ENCODE data around the gene CEP78.
A peak's percentile ranks its signal among the peaks of the same experiment; 100 is the strongest.

CEP78 gene

DNA sequence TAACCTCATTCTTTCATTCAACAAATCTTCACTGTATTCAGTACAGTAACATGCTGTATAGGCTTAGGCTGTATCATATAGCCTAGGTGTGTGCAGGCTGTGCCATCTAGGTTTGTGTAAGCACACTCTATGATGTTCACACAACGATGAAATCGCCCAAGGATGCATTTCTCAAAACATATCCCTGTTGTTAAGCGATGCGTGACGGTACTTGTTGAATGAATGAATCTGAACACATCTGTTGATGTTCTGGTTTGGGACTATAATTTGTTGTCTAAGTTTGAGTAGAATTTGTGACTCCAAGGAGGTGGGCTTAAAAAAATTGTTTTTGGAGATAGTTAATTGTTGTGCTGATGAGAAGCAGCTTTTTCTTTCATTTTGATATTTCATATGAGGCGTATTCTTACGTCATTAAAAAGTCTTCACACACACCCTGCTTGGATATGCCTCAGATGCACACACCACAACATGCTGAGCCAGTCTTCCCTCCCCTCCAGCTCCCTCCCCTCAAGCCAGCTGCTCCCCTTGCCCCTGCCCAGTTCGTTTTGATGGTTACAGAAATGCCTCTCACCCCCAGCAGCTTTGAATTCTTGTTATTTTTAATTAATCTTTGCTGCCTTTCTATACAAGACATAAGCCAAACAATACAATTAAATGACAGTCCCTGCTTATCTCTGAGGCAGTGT is 55.5 kb downstream of the CEP78 start:
- no peak for DNase-seq

- DNase-seq = no peak
Observed at GRCh38 chr9:78292026-78292425, 56.2 kb downstream of the CEP78 start.

- no peak for DNase-seq
Observed at GRCh38 chr9:78292716-78293497, 57.0 kb downstream of the CEP78 start.

- DNase-seq = no peak
Observed at GRCh38 chr9:78294290-78295176, 58.7 kb downstream of the CEP78 start.

DNA sequence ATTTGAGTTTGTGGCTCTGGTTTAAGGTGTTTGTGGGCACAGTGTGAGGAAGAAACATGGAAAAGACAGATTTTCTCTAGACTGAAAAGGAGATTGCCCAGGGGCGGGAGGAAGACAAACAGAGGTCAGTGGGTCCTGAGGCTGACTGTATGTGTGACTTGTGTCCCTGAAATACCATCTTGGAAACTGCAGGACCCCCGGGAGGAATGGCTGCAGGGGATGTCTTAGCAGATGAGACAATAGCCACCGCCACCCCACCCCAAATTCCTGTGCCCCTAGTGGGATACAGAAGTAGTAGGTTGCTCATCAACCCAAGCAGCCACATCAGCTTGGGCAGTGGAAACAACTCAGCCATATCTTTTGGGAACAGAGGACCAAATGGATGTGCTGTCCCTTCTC is 59.3 kb downstream of the CEP78 start:
- no peak for DNase-seq

DNA sequence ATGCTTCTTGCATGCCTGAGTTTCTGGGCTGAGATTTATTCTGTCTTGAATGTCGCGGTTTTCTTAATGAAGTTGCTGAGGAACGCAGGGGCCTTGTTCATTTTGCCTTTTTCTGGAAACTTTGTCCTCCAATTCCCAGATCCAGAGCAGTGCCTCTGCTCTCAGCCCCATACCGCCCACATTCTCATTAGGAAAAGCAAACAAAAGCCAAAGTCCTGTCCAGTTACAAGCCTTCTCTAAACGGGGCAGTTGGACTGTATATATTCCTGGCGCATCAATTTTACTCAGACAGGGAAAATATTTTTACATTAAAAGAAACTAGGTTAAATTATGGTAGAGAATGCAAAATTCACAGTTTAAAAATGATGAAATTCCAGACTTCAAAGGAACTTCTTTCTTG is 59.9 kb downstream of the CEP78 start:
- DNase-seq = no peak

- peak; percentile 56 for DNase-seq
Observed at GRCh38 chr9:78296201-78296892, 60.5 kb downstream of the CEP78 start.

- DNase-seq = peak; percentile 91
Observed at GRCh38 chr9:78296893-78297671, 61.2 kb downstream of the CEP78 start, which contains the start of gene PSAT1. PSAT1 (plus strand) TSS chr9:78297125; CDS start chr9:78297211, 86 bp downstream.

GRCh38 chr9:78297672-78297961 is 61.7 kb downstream of the CEP78 start:
- DNase-seq = no peak

- no peak for DNase-seq
Observed at GRCh38 chr9:78298046-78298765, 62.3 kb downstream of the CEP78 start.

DNA sequence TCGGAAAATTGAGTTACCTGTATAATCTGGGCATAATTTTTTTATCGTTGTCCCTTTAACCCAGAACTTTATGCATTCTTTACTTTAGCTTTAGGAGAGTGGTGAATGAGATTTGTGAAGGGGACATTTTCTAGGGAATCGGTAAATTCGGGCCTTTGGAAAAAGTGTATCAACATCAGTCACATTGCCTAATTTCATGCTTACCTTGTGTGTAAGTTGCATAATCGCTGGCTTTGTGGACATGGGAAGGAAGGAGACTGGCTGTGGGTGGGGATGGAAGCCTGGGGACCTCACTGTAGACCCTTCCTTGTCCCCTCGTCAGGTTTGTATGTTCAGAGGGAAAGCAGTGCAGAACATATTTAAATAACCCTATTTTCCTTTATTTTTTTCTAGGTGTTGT is 64.3 kb downstream of the CEP78 start:
- DNase-seq = no peak

- no peak for DNase-seq
Observed at GRCh38 chr9:78301466-78301865, 65.6 kb downstream of the CEP78 start.

GRCh38 chr9:78303377-78304062 is 67.6 kb downstream of the CEP78 start:
- no peak for DNase-seq

GRCh38 chr9:78304357-78304756 is 68.5 kb downstream of the CEP78 start:
- no peak for DNase-seq

- DNase-seq = no peak
Observed at GRCh38 chr9:78306222-78307076, 70.6 kb downstream of the CEP78 start.

DNA sequence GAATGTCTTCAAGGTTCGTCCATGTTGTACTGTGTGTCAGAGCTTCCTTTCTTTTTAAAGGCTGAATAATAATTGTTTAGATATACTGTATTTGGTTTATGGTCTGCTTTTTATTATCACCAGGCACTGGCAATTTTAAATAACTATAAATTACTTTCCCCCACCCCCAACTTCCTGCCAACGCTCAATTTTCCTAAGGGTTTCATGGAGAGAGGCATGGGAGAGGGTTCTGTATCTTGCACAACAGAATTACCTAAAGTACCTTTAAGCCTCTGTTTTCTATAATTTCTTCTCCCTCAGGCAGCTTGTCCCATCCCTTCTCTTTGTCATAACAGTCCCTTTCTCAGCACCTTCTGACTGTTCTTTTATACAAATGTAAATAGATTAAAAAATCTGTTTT is 71.5 kb downstream of the CEP78 start:
- DNase-seq = no peak

DNA sequence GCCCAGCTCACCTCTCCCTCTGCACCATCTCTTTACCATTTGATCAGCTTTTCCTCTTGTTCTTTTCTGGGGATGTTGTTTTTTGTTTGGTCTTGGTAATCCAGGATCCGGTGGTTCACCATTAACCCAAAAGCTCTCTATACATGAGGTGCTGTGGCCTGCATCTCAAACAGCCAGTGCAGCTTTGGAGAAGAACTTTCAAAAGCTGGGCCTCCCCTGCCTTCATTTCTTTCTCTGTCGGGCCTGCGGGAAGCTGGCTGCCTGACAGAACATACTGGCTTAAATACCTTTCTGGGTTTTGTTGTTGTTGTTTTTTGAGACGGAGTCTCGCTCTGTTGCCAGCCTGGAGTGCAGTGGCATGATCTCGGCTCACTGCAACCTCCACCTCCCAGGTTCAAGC is 73.2 kb downstream of the CEP78 start:
- DNase-seq = no peak

DNA sequence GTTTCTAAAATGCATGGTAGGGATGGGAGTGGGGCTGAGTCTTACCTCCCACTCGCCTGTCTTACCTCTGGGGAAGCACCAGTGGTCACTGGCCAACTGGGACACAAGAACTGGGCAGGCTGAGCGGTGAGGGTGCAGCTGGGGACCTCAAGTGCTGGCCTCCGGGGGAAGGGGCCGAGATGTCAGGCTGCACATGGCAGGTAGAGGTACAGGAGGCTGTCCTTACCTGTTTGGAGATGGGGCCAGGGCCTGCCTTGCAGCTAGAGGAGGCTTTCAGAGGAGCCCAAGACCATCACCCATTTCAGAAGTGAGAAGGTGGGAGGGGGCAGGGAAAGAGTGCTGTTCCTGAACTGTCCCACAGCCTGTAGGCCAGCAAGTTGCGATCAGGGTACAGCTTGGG is 75.2 kb downstream of the CEP78 start:
- no peak for DNase-seq

- no peak for DNase-seq
Observed at GRCh38 chr9:78311886-78312524, 76.1 kb downstream of the CEP78 start.
